Fibroblast of lung (primary cell): ENCODE results near the gene CNGA4. TPM values are rescaled to one million over a fixed set of nuclear protein-coding genes. Genes with fewer than 3 reads are reported as not detected.

Experiments
- DNase-seq, 2 donors: peaks; one replicate each; pipeline versions ENCODE4 v3.0.0 to v3.0.0-alpha.2; 2010; ENCODE audit warnings: low read depth in 2 of 2
- H2AFZ ChIP-seq: 2 replicates; pipeline ENCODE4 v1.5.1; 2012; ENCODE audit warnings: low read length, control low read depth, inconsistent platforms
- H3K27ac ChIP-seq: 2 replicates; pipeline ENCODE4 v1.5.1; 2011; ENCODE audit warnings: low read length, control low read depth; ENCODE audit not compliant: insufficient read depth
- H3K27me3 ChIP-seq: 2 replicates; pipeline ENCODE4 v1.5.1; 2011; ENCODE audit warnings: mild to moderate bottlenecking, low read length; ENCODE audit not compliant: control insufficient read depth, insufficient read depth
- H3K36me3 ChIP-seq: 2 replicates; pipeline ENCODE4 v1.5.1; 2011; ENCODE audit warnings: low read length; ENCODE audit not compliant: control insufficient read depth, insufficient read depth
- H3K4me1 ChIP-seq: 2 replicates; pipeline ENCODE4 v1.5.1; 2011; ENCODE audit warnings: low read length; ENCODE audit not compliant: control insufficient read depth, insufficient read depth; ENCODE audit errors: extremely low read depth
- H3K4me2 ChIP-seq: 2 replicates; pipeline ENCODE4 v1.5.1; 2011; ENCODE audit warnings: low read length, control low read depth; ENCODE audit not compliant: insufficient read depth; ENCODE audit errors: extremely low read depth
- H3K4me3 ChIP-seq, 4 experiments: fragments of 200-600 bp in 1 of 4; sonication (generic) in 1 of 4; replicated peaks in 1 of 4; 2 replicates each; pipeline ENCODE4 v1.5.1; 2011 to 2016; ENCODE audit warnings: low read length in 4 of 4, low read depth in 3 of 4, mild to moderate bottlenecking in 3 of 4, control low read depth in 2 of 4, inconsistent platforms in 1 of 4, mixed read lengths in 1 of 4; ENCODE audit not compliant: insufficient read depth in 1 of 4; ENCODE audit errors: control extremely low read depth in 1 of 4
- H3K79me2 ChIP-seq: 2 replicates; pipeline ENCODE4 v1.5.1; 2012; ENCODE audit warnings: mild to moderate bottlenecking, low read length, inconsistent platforms; ENCODE audit not compliant: control insufficient read depth, insufficient read depth
- H3K9ac ChIP-seq: 2 replicates; pipeline ENCODE4 v1.5.1; 2011; ENCODE audit warnings: mild to moderate bottlenecking, low read length, control low read depth; ENCODE audit not compliant: insufficient read depth
- H3K9me3 ChIP-seq: 2 replicates; pipeline ENCODE4 v1.5.1; 2012; ENCODE audit warnings: low read depth, low read length; ENCODE audit not compliant: control insufficient read depth, insufficient read depth
- H4K20me1 ChIP-seq: 2 replicates; pipeline ENCODE4 v1.5.1; 2011; ENCODE audit warnings: low read length; ENCODE audit not compliant: control insufficient read depth, insufficient read depth; ENCODE audit errors: extremely low read depth
- CTCF ChIP-seq, 2 donors: IDR thresholded peaks in 1 of 2; conservative IDR thresholded peaks in 1 of 2; 1 replicate in 1 of 2; 2 replicates in 1 of 2; pipeline ENCODE4 v1.5.1; 2011 to 2012; ENCODE audit warnings: low read length in 2 of 2, control low read depth in 1 of 2, inconsistent platforms in 1 of 2, low read depth in 1 of 2, mild to moderate bottlenecking in 1 of 2
- EZH2 ChIP-seq: IDR thresholded peaks from 2 replicates; pipeline ENCODE4 v1.5.1; 2012; ENCODE audit warnings: low read length, control low read depth, mild to moderate bottlenecking; ENCODE audit errors: missing control alignments
- polyA plus RNA-seq, 2 donors: library from polyadenylated mRNA; depleted of rRNA in 1 of 2; stranded (reverse) in 1 of 2; unstranded in 1 of 2; fragments of >200 nt; gene quantifications; 2 replicates each; pipeline ENCODE4 v1.2.1, GENCODE V29; 2011 to 2012; ENCODE audit warnings: missing spikeins in 1 of 2
- total RNA-seq: library from RNA; depleted of rRNA; stranded (reverse); fragments of >200 nt; gene quantifications from 2 replicates; pipeline ENCODE4 v1.2.1, GENCODE V29; 2014

Gene CNGA4
- total and polyA plus RNA-seq, 2 donors (not counting 1 experiment from before 2014, with no cell fraction given): 0.06 to 0.17 TPM

- Histone ChIP-seq H3K27ac (no peak overlapping the region), H3K79me2 (no peaks in the 10 kb centered on the region), H3K27me3 (peaks cover 36% of the 10 kb centered on the region), H3K36me3 (no peaks in the 10 kb centered on the region), H3K9ac (no peak overlapping the region), H3K4me1 (no peaks in the 10 kb centered on the region), H2AFZ (no peak overlapping the region), H4K20me1 (no peaks in the 10 kb centered on the region), H3K4me2 (no peak overlapping the region), H3K4me3 (no peak overlapping the region), H3K9me3 (no peaks in the 10 kb centered on the region)
- DNase-seq: no peak
- TF ChIP-seq CTCF (conservative IDR thresholded peaks at IDR 0.05 in 1 of 2, IDR thresholded peaks at IDR 0.05 in 1 of 2; ENCODE audit: low read depth in 1 of 2, low read length in 2 of 2) (no peak), EZH2 (peak; percentile 91)
Observed at GRCh38 chr11:6260207-6260726, 21.4 kb downstream of the CNGA4 start.

- Histone ChIP-seq H3K27ac (no peak overlapping the region), H3K4me2 (no peak overlapping the region), H3K4me3 (no peak overlapping the region), H3K27me3 (peaks cover 23% of the 10 kb centered on the region), H3K4me1 (no peaks in the 10 kb centered on the region), H4K20me1 (no peaks in the 10 kb centered on the region), H2AFZ (no peak overlapping the region), H3K79me2 (no peaks in the 10 kb centered on the region), H3K9ac (no peak overlapping the region), H3K36me3 (no peaks in the 10 kb centered on the region), H3K9me3 (no peaks in the 10 kb centered on the region)
- TF ChIP-seq CTCF (conservative IDR thresholded peaks at IDR 0.05 in 1 of 2, IDR thresholded peaks at IDR 0.05 in 1 of 2; ENCODE audit: low read depth in 1 of 2, low read length in 2 of 2): no peak
- TF ChIP-seq EZH2: no peak
- DNase-seq: no peak
Observed at GRCh38 chr11:6263662-6264061, 24.8 kb downstream of the CNGA4 start.

GRCh38 chr11:6268820-6269219, 29.9 kb downstream of the CNGA4 start:
- H3K27ac ChIP-seq: no peak overlapping the region
- no peak for TF ChIP-seq EZH2
- TF ChIP-seq CTCF (conservative IDR thresholded peaks at IDR 0.05 in 1 of 2, IDR thresholded peaks at IDR 0.05 in 1 of 2; ENCODE audit: low read depth in 1 of 2, low read length in 2 of 2): no peak
- no peaks in the 10 kb centered on the region for H3K27me3 ChIP-seq
- no peaks in the 10 kb centered on the region for H3K36me3 ChIP-seq
- peak in 1 of 2 donors; percentile 7 for DNase-seq
- no peaks in the 10 kb centered on the region for H3K9me3 ChIP-seq
- no peak overlapping the region for H3K4me3 ChIP-seq
- H3K9ac ChIP-seq: no peak overlapping the region
- H3K79me2 ChIP-seq: no peaks in the 10 kb centered on the region
- no peak overlapping the region for H3K4me2 ChIP-seq
- H3K4me1 ChIP-seq: no peaks in the 10 kb centered on the region
- H2AFZ ChIP-seq: no peak overlapping the region
- no peaks in the 10 kb centered on the region for H4K20me1 ChIP-seq
